H9 (cell line): ENCODE results near the gene ETV2. TPM values are rescaled to one million over a fixed set of nuclear protein-coding genes. Genes with fewer than 3 reads are reported as not detected.
A peak's percentile ranks its signal among the peaks of the same experiment; 100 is the strongest.

Experiments used
- DNase-seq: peaks from one replicate; pipeline ENCODE4 v3.0.0-alpha.2; 2017
- H2AFZ ChIP-seq: one replicate; pipeline ENCODE4 v1.6.1; 2013; ENCODE audit warnings: mild to moderate bottlenecking, low read length, control low read depth, moderate library complexity
- H2AK5ac ChIP-seq: 2 replicates; pipeline ENCODE4 v1.6.1; 2013; ENCODE audit warnings: low read length, control low read depth, mixed read lengths; ENCODE audit not compliant: insufficient read length
- H2BK120ac ChIP-seq: one replicate; pipeline ENCODE4 v1.6.1; 2013; ENCODE audit warnings: low read depth, mild to moderate bottlenecking, low read length, control low read depth, inconsistent platforms; ENCODE audit not compliant: poor library complexity, severe bottlenecking
- H2BK12ac ChIP-seq: 2 replicates; pipeline ENCODE4 v1.6.1; 2013; ENCODE audit warnings: low read length, control low read depth, mixed read lengths, low read depth; ENCODE audit not compliant: insufficient read length
- H2BK15ac ChIP-seq: 2 replicates; pipeline ENCODE4 v1.6.1; 2013; ENCODE audit warnings: low read depth, low read length, control low read depth
- H2BK20ac ChIP-seq: one replicate; pipeline ENCODE4 v1.6.1; 2013; ENCODE audit warnings: low read depth, mild to moderate bottlenecking, low read length, control low read depth, inconsistent platforms; ENCODE audit not compliant: poor library complexity, severe bottlenecking
- H2BK5ac ChIP-seq: 2 replicates; pipeline ENCODE4 v1.6.1; 2013; ENCODE audit warnings: low read length, control low read depth, mixed read lengths; ENCODE audit not compliant: insufficient read length
- H3K14ac ChIP-seq: 2 replicates; pipeline ENCODE4 v1.6.1; 2013; ENCODE audit warnings: low read length, control low read depth; ENCODE audit not compliant: insufficient read depth
- H3K18ac ChIP-seq: 2 replicates; pipeline ENCODE4 v1.6.1; 2013; ENCODE audit warnings: low read depth, mild to moderate bottlenecking, mixed read lengths, low read length, control low read depth; ENCODE audit not compliant: insufficient read length
- H3K23ac ChIP-seq: 2 replicates; pipeline ENCODE4 v1.6.1; 2013; ENCODE audit warnings: low read length, control low read depth, mixed read lengths, low read depth; ENCODE audit not compliant: insufficient read length
- H3K23me2 ChIP-seq: 2 replicates; pipeline ENCODE4 v1.6.1; 2013; ENCODE audit warnings: low read depth, mild to moderate bottlenecking, mixed read lengths, low read length, control low read depth; ENCODE audit not compliant: insufficient read length, poor library complexity, severe bottlenecking
- H3K27ac ChIP-seq: 2 replicates; pipeline ENCODE4 v1.5.1; 2013; ENCODE audit warnings: low read length, control low read depth, mixed read lengths, low read depth; ENCODE audit not compliant: insufficient read length
- H3K27me3 ChIP-seq: 2 replicates; pipeline ENCODE4 v1.6.1; 2013; ENCODE audit warnings: low read length, control low read depth, inconsistent platforms; ENCODE audit not compliant: insufficient read depth
- H3K4ac ChIP-seq: 2 replicates; pipeline ENCODE4 v1.6.1; 2013; ENCODE audit warnings: low read depth, mild to moderate bottlenecking, control low read depth, inconsistent platforms, low read length, moderate library complexity
- H3K4me1 ChIP-seq: 2 replicates; pipeline ENCODE4 v1.6.1; 2013; ENCODE audit warnings: low read length, control low read depth, inconsistent platforms; ENCODE audit not compliant: insufficient read depth
- H3K4me2 ChIP-seq: 2 replicates; pipeline ENCODE4 v1.6.1; 2013; ENCODE audit warnings: low read length, control low read depth, mixed read lengths; ENCODE audit not compliant: insufficient read length, insufficient read depth
- H3K56ac ChIP-seq: 2 replicates; pipeline ENCODE4 v1.6.1; 2013; ENCODE audit warnings: low read depth, mild to moderate bottlenecking, mixed read lengths, low read length, control low read depth; ENCODE audit not compliant: insufficient read length
- H3K79me1 ChIP-seq: 2 replicates; pipeline ENCODE4 v1.6.1; 2013; ENCODE audit warnings: low read depth, mild to moderate bottlenecking, moderate library complexity, low read length, control low read depth, inconsistent platforms; ENCODE audit not compliant: insufficient read depth, poor library complexity, severe bottlenecking
- H3K79me2 ChIP-seq: 2 replicates; pipeline ENCODE4 v1.6.1; 2013; ENCODE audit warnings: low read length, control low read depth, inconsistent platforms; ENCODE audit not compliant: insufficient read depth
- H3K9ac ChIP-seq: 2 replicates; pipeline ENCODE4 v1.6.1; 2013; ENCODE audit warnings: low read length, control low read depth, mixed read lengths; ENCODE audit not compliant: insufficient read length; ENCODE audit errors: extremely low read depth
- H3K9me3 ChIP-seq: one replicate; pipeline ENCODE4 v1.6.1; 2013; ENCODE audit warnings: low read depth, low read length, inconsistent platforms; ENCODE audit not compliant: control insufficient read depth
- H3T11ph ChIP-seq: one replicate; pipeline ENCODE4 v1.6.1; 2013; ENCODE audit warnings: mild to moderate bottlenecking, low read length, control low read depth, inconsistent platforms
- H4K20me1 ChIP-seq: one replicate; pipeline ENCODE4 v1.6.1; 2013; ENCODE audit not compliant: control insufficient read depth, insufficient read length, insufficient read depth
- H4K5ac ChIP-seq: 2 replicates; pipeline ENCODE4 v1.6.1; 2013; ENCODE audit warnings: low read depth, mild to moderate bottlenecking, mixed read lengths, low read length, control low read depth; ENCODE audit not compliant: insufficient read length
- H4K8ac ChIP-seq: replicated peaks from 2 replicates; pipeline ENCODE4 v1.6.1; 2013; ENCODE audit warnings: low read length, control low read depth, mixed read lengths, low read depth; ENCODE audit not compliant: insufficient read length
- H4K91ac ChIP-seq: 2 replicates; pipeline ENCODE4 v1.6.1; 2013; ENCODE audit warnings: low read depth, mild to moderate bottlenecking, moderate library complexity, mixed read lengths, low read length, control low read depth; ENCODE audit not compliant: insufficient read length
- H3K27ac Mint-ChIP-seq, 3 experiments: 2 replicates in 2 of 3; 3 replicates in 1 of 3; pipeline ENCODE4 v1.8.0; 2020 to 2021; ENCODE audit warnings: mixed read lengths in 3 of 3, mild to moderate bottlenecking in 1 of 3, moderate library complexity in 1 of 3
- H3K27me3 Mint-ChIP-seq: 2 replicates; pipeline ENCODE4 v1.8.0; 2021; ENCODE audit warnings: low read depth, mild to moderate bottlenecking, moderate library complexity, mixed read lengths
- H3K36me3 Mint-ChIP-seq, 3 experiments: 2 replicates in 2 of 3; 3 replicates in 1 of 3; pipeline ENCODE4 v1.8.0; 2020 to 2021; ENCODE audit warnings: low read depth in 3 of 3, mixed read lengths in 3 of 3; ENCODE audit not compliant: insufficient read depth in 1 of 3
- H3K4me1 Mint-ChIP-seq, 2 experiments: 2 replicates each; pipeline ENCODE4 v1.8.0; 2020; ENCODE audit warnings: mixed read lengths in 2 of 2
- H3K4me3 Mint-ChIP-seq, 2 experiments: 2 replicates in 1 of 2; 3 replicates in 1 of 2; pipeline ENCODE4 v1.8.0; 2020 to 2021; ENCODE audit warnings: mild to moderate bottlenecking in 2 of 2, mixed read lengths in 2 of 2, moderate library complexity in 1 of 2
- H3K9me3 Mint-ChIP-seq, 2 experiments: 2 replicates in 1 of 2; 3 replicates in 1 of 2; pipeline ENCODE4 v1.8.0; 2020; ENCODE audit warnings: mild to moderate bottlenecking in 2 of 2, mixed read lengths in 2 of 2, moderate library complexity in 1 of 2
- CTCF ChIP-seq: fragments of 200-600 bp; sonication (generic); conservative IDR thresholded peaks from 3 replicates; pipeline ENCODE4 v1.8.0; 2021; ENCODE audit warnings: antibody characterized with exemption, mild to moderate bottlenecking
- WGBS: extraction: QIAGEN DNeasy Blood & Tissue Kit; methylation state at CpG from one replicate; pipeline ENCODE4 v1.1.7; 2013; ENCODE audit warnings: missing lambda C conversion rate, low lambda C conversion rate, mixed read lengths; ENCODE audit not compliant: insufficient read length; ENCODE audit errors: extremely low coverage; 5-methylcytosine and 5-hydroxymethylcytosine counted together
- total RNA-seq: library from RNA; stranded (reverse); gene quantifications from 2 replicates; pipeline ENCODE4 v1.2.1, GENCODE V29; 2021

ETV2 gene
- total RNA-seq, 1 experiment from 2014 or later = 1.9 TPM

- no CpG with 5 or more reads among the region's 56 CpGs for WGBS
- Mint-ChIP-seq H3K4me1 (peaks cover 5 to 8% of the 10 kb centered on the region in 2 experiments), H3K27ac (peak within 1 kb of the TSS; percentile 81 to 98 (median 94); a peak in 6 of 7 replicates), H3K27me3 (peaks cover 2% of the 10 kb centered on the region; the same call in 1 of the 2 replicates), H3K36me3 (peaks cover 21 to 35% (median 32%) of the 10 kb centered on the region in 3 experiments), H3K4me3 (peak within 1 kb of the TSS; percentile 96), H3K9me3 (no peaks in the 10 kb centered on the region)
- Histone ChIP-seq H2AFZ (no peak within 1 kb of the TSS), H4K91ac (no peak within 1 kb of the TSS), H2BK15ac (no peak within 1 kb of the TSS), H3K23ac (no peak within 1 kb of the TSS), H3K14ac (no peak within 1 kb of the TSS; the same call in 1 of the 2 replicates), H3K79me1 (no peaks in the 10 kb centered on the region), H3K4me2 (peak within 1 kb of the TSS; percentile 99), H3K9me3 (no peaks in the 10 kb centered on the region), H3T11ph (no peak within 1 kb of the TSS), H2BK20ac (no peak within 1 kb of the TSS), H3K18ac (no peak within 1 kb of the TSS), H3K27ac (no peak within 1 kb of the TSS), H3K9ac (peak within 1 kb of the TSS; percentile 77), H3K79me2 (no peaks in the 10 kb centered on the region; the same call in 1 of the 2 replicates), H3K27me3 (no peaks in the 10 kb centered on the region), H4K5ac (no peak within 1 kb of the TSS), H2BK12ac (no peak within 1 kb of the TSS), H2BK5ac (no peak within 1 kb of the TSS), H3K4me1 (peaks cover 2% of the 10 kb centered on the region; the same call in 1 of the 2 replicates), H3K4ac (no peak within 1 kb of the TSS), H2AK5ac (no peak within 1 kb of the TSS), H3K56ac (no peak within 1 kb of the TSS), H4K20me1 (no peaks in the 10 kb centered on the region), H3K23me2 (peaks cover 3% of the 10 kb centered on the region), H2BK120ac (no peak within 1 kb of the TSS), H4K8ac (no peak within 1 kb of the TSS)
- DNase-seq = peak; percentile 99
- no peak for TF ChIP-seq CTCF
Measured at GRCh38 chr19:35628565-35629331, 12.8 kb upstream of the ETV2 start, which contains the start of gene RBM42. RBM42 (plus strand) TSS chr19:35629036; CDS start chr19:35629154, 118 bp downstream.
